GM21528 (cell line): Measurements from ENCODE around the gene IL17RE.
"Not testable (repeated sequence)": the region's sequence is repeated elsewhere in the genome, so short reads cannot be mapped to it uniquely, and the experiment has no call there.

Experiments
- ATAC-seq: cut with Tn5 transposase; IDR thresholded peaks from one replicate; pipeline ENCODE4 v1.9.1; 2021; ENCODE audit warnings: mild to moderate bottlenecking, moderate library complexity; ENCODE audit not compliant: unreplicated experiment, low FRiP score

Gene IL17RE

GRCh38 chr3:9902372-9903237 lies at the start of gene IL17RE:
Gene IL17RE (plus strand): TSS chr3:9902848. CDS start chr3:9902933, 85 bp downstream.
- ATAC-seq = no peak

- ATAC-seq = not testable (repeated sequence)
Observed at GRCh38 chr3:9854291-9854940, 48.2 kb upstream of the IL17RE start.

- ATAC-seq = no peak
Observed at GRCh38 chr3:9855594-9855993, 47.1 kb upstream of the IL17RE start.

- no peak for ATAC-seq
Observed at GRCh38 chr3:9859530-9860025, 43.1 kb upstream of the IL17RE start.

- no peak for ATAC-seq
Observed at GRCh38 chr3:9861201-9861600, 41.4 kb upstream of the IL17RE start.

GRCh38 chr3:9861626-9862130 lies 41.0 kb upstream of the IL17RE start:
- no peak for ATAC-seq

GRCh38 chr3:9862391-9863057 lies 40.1 kb upstream of the IL17RE start:
- no peak for ATAC-seq

GRCh38 chr3:9863058-9863772 lies 39.4 kb upstream of the IL17RE start:
- ATAC-seq = no peak

- ATAC-seq = no peak
Observed at GRCh38 chr3:9864200-9864927, 38.3 kb upstream of the IL17RE start.

GRCh38 chr3:9865125-9865637 lies 37.5 kb upstream of the IL17RE start:
- ATAC-seq = not testable (repeated sequence)

- no peak for ATAC-seq
Observed at GRCh38 chr3:9866639-9867038, 36.0 kb upstream of the IL17RE start.

GRCh38 chr3:9867106-9867505 lies 35.5 kb upstream of the IL17RE start:
- ATAC-seq = no peak

- no peak for ATAC-seq
Observed at GRCh38 chr3:9869955-9870354, 32.7 kb upstream of the IL17RE start.

GRCh38 chr3:9870978-9871377 lies 31.7 kb upstream of the IL17RE start:
- ATAC-seq = no peak

GRCh38 chr3:9872067-9872466 lies 30.6 kb upstream of the IL17RE start:
- ATAC-seq = not testable (repeated sequence)

- ATAC-seq = no peak
Observed at GRCh38 chr3:9875448-9875847, 27.2 kb upstream of the IL17RE start.

- ATAC-seq = not testable (repeated sequence)
Observed at GRCh38 chr3:9876255-9876654, 26.4 kb upstream of the IL17RE start.

GRCh38 chr3:9876991-9877390 lies 25.7 kb upstream of the IL17RE start:
- no peak for ATAC-seq

- ATAC-seq = no peak
Observed at GRCh38 chr3:9878700-9879099, 23.9 kb upstream of the IL17RE start.
